Stimulated activated naive CD8-positive, alpha-beta T cell treated with anti-CD3 and anti-CD28 coated beads, Interleukin-15, Interleukin-2, amounts not matched to agents 100 U/mL and 50 U/mL, for 24 hours (primary cell): ENCODE results near the gene BASP1.
"Not testable (repeated sequence)": the region's sequence is repeated elsewhere in the genome, so short reads cannot be mapped to it uniquely, and the experiment has no call there.

Experiments used
- ATAC-seq: fragments of 150-1000 bp; cut with Tn5 transposase; one replicate; pipeline ENCODE4 v1.10.0; 2021
- DNase-seq: peaks from one replicate; pipeline ENCODE4 v3.0.0; 2021

Gene BASP1

DNA sequence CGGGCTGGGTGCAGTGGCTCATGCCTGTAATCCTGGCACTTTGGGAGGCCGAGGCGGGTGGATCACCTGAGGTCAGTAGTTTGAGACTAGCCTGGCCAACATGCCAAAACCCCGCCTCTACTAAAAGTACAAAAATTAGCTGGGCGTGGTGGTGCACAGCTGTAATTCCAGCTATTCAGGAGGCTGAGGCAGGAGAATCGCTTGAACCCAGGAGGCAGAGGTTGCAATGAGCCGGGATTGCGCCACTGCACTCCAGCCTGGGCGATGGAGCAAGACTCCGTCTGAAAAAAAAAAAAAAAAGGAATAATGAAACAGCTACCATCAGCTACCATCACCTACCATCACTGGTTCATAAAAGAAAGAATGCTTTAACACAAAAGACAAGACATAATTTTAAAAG is 25.9 kb upstream of the BASP1 start:
- not testable (repeated sequence) for DNase-seq, ATAC-seq

DNA sequence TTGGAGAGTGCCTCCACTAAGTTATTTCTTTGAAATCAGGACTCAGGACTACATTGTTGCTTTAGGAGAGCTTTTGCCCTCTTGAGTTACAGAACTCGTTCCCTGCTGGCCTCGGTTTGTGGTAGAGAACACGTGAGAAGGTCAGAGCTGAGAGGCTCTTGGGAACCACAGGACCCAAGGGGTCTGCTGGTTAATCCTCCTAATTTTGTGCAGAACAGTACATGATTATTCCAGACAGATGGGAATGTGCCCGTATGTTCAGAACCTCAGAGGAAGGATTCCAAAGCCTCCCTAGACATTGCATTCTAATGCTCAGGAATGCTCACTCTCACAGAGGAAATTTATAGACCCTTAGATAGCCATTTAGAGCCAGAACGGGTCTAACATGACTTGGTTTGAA is 25.2 kb upstream of the BASP1 start:
- no peak for DNase-seq
- ATAC-seq: no peak

DNA sequence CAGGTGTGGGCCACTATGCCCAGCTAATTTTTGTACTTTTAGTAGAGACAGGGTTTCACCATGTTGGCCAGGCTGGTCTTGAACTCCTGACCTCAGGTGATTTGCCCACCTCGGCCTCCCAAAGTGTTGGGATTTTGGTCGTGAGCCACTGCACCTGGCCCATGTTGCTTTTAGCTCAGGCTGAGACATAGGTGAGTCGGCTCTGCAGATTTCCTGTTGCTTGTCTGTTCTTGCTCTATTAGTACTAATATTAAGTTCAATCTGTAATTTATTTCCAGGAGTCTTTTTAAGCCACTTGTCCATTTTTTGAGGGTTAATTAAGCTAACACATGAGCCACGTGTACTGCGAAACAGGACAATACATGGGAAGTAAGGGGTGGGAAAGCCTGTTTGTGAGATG is 21.4 kb upstream of the BASP1 start:
- ATAC-seq (no peak), DNase-seq (no peak)

DNA sequence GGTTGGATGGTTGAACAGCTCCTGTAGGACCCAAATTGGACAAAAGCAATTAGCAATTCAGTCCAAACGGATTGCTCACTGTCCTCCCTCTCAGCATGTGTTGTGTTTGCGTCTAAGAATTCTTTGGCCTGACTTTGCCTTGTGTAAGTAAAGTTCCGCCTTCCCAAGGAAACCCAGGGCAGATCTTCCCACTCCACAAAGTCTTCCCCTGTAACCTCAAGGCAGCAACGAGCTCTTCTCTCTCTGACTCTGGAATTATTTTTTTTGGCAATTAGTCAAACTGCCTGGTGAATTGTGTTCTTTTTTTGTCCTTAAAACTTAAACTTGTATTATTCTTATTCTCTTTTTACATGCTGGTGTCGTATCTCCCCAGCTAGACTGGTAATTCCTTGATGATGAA is 20.7 kb upstream of the BASP1 start:
- no peak for ATAC-seq
- DNase-seq: no peak

DNA sequence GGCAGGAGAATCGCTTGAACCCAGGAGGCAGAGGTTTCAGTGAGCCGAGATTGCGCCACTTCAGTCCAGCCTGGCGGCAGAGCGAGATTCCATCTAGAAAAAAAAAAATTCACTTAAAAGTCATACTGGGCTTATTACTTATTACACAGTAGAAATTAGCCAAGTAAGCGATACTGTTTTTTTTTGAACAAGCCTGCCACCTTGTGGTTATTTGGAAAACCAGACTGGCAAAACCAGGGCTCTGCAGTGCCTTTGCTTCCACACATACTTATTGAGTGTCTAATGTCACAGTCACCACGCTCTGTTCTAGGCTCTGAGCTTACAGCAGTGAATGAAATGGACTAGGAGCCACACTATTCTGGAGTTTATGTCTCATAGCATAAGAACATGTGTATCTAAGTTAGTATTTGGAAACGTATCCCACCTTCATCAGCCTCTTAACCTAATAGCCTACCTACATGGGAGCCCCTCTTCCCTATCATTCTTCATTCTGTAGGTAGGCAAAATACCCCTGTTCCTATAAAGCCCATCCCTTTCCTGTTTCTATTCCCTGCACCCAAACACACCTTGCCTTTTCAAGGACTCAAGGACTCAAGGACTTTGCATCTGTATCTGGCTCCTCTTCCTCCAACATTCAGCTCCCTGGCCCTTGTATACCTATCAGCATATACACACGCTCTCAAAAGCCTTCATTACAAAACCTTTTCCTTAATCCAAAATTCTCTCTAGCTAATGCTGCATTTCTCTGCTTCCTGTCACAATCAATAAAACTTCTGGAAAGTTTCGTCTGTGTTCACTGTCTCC is 13.9 kb upstream of the BASP1 start:
- ATAC-seq: peak; percentile 36
- no peak for DNase-seq

DNA sequence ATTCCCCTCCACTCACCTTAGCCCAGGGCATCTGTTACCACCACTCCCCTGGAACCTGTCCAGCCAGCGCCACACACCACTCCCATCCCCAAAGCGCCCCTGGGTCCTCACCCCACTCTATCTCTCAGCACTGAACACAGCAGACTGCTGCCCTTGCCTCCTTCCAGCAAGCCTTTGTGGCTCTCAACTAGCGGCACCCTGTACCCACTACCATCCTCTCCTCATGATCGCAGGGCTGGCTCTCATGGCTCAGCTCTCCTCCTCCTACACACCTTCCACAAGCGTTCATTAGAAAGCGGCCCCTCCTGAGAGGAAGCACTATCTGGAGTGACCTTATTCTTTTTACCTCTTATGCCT is 13.3 kb upstream of the BASP1 start:
- ATAC-seq (no peak), DNase-seq (no peak)

DNA sequence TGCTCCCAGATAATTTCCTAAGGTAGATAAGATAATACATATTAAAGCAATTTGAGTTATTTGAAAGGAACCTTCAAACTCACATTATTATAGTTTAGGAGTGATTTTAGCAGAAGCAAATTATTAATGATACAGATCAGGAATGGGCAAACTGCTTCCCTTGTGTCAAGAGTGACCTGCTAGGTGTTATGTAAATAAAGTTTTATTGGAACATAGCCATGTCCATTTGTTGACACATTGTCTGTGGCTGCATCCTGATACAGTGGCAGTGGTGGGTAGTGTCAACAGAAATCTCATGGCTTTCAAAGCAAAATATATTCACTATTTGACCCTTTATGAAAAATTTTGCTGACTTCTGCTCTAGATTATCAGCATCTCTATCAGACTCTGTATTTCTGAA is 11.4 kb upstream of the BASP1 start:
- ATAC-seq: no peak
- no peak for DNase-seq

DNA sequence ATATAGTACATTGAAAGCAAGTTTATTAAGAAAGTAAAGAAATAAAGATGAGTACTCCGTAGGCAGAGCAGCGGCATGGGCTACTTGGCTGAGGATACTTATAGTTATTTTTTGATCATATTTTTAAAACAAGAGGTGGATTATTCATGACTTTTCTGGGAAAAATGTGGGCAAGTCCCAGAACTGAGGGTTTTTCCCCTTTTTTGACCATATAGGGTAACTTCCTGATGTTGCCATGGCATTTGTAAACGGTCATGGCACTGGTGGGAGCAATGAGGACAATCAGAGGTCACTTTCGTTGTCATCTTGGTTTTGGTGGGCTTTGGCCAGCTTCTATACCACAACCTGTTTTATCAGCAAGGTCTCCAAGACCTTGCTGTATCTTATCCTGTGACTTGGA is 5.2 kb upstream of the BASP1 start:
- DNase-seq: no peak
- no peak for ATAC-seq

DNA sequence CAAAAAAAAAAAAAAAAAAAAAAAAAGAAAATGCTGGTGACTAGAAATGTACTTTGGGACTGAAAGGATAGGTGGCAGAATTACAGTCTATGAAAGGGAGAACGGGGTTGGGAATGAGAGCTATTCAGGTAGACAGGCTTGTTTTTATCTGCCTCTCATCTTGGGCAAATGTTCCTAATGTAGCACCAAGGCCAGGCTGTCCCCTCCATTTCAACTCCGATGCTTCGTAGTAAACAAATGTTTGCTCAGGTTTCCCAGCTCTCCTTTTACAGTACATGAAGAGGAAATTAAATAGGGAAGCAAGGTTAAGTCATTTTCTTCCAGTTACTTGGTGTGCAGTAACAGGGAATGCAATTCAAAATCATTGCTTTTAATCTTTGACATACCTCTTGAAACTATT is 4.4 kb upstream of the BASP1 start:
- DNase-seq (no peak), ATAC-seq (no peak)

DNA sequence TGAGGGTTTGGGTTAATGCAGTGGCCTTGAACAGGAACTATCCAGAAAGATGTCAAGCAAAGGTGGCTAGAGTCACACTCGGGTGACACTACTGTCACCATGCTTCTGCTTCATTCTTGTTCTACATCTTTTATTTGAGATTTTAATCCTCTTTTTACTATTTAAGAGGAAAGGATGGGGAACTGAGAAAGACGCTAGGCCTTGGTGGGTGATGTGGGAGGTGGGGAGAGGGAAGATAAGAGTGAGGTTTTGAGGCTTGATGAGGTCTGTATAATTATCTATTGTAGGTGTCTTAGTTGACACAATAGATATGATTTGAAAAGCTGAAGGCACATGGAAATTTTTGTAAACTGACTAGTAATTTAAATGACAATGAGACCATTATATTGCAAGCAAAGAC is 3.5 kb upstream of the BASP1 start:
- ATAC-seq: no peak

DNA sequence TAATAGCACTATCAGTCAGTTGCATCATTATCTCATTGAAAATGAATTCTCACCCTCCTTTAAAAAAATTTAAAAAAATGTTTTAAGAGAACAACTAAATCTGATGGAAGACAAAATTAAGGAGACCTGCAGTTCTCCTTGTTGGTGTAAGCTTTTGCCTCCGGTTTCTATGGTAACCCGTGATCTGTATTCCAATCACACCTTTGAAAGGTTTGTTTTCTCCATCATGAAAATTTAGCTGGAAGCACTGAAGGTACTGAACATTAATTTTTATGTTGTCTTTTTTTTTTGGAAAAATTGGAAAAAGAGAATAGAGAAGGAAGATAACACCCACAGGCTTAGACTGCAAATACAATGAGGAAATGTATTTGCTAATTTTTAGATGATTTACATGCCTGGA is 2.5 kb upstream of the BASP1 start:
- DNase-seq (no peak), ATAC-seq (no peak)

More for the DNA sequence above, 3.5 kb upstream of the BASP1 start:
- no peak for DNase-seq

DNA sequence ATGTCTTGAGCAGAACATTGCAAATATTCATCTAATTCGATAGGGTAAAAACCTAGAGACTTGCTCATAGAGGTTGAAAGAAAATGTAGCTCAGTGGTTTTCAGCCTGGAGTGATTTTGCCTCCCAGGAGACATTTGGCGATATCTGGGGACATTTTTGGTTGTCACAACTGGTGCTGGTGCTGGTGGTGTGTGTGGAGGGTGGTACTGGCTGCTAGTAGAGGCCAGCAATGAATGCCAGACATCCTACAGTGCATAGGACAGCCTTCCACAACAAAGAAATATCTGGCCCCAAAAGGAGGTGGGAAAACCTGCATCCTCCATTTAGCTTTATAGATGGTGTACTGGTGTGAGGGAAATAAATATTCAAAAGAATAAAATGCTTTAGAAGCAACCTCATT is 2.1 kb upstream of the BASP1 start:
- DNase-seq (no peak), ATAC-seq (no peak)

DNA sequence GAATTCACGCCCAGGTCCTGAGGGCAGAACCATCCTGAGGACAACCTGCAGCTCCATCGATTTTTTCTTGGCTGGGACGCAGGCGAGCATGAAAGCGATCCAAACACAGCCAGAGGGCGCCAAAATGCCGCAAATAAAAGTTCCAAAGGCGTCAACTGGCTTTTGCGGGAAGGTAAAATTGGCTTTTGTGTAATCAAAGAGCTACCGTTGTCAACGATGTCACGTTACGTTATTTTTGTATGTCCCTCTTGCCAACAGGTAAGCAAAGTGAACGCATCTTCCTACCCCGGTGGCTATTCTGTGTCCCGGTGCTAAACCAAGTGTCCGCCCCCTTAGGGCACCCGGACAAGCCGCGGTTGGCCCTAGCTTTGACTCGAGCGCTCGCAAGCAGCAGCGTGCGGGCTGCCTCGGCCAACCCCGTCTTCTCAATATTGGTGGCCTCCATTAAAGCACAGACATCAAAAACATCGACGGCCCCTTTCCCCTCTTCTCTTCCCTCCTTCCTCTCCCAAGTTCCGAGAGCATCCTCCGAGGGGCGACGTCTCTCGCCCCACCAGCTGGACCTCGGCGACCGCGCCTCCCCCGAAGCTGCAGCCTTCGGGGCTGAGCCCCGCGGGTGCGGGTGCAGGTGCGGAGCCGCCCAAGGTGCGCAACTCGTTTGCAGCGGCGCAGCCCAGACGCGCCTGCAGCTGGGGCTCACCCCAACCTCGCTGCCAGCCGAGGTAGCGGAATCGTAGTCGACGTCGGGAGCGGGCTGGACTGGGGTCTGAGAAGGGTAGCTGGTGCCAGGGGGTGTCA is 1.1 kb upstream of the BASP1 start:
- ATAC-seq: peak; percentile 50

DNA sequence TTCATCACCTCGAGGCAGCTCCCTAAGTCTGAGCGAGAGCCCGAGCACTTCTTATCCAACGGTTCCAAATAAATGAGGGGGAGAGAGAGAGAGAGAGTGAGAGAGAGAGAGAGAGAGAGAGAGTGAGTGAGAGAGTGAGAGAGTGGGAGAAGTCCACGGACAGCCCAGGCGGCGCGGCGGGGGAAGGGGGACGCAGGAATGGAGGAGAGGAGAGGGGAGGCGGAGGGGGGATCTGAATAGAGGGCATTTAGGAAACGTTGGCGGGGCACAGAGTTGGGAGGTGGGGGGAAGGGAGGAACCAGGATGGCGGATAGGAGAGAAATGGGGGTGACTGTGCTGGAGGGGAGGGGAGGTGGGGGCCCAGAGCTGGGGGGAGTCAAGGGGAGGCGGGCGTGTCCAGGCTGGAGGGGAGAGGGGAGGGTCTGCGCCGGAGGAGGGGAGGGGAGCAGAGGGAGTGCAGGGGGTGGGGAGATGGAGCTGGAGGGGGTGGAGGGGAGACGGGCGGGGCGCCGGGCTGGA is 398 bp upstream of the BASP1 start:
- DNase-seq (peak; percentile 5), ATAC-seq (no peak)

More for the DNA sequence above, 1.1 kb upstream of the BASP1 start:
- peak; percentile 58 for DNase-seq

DNA sequence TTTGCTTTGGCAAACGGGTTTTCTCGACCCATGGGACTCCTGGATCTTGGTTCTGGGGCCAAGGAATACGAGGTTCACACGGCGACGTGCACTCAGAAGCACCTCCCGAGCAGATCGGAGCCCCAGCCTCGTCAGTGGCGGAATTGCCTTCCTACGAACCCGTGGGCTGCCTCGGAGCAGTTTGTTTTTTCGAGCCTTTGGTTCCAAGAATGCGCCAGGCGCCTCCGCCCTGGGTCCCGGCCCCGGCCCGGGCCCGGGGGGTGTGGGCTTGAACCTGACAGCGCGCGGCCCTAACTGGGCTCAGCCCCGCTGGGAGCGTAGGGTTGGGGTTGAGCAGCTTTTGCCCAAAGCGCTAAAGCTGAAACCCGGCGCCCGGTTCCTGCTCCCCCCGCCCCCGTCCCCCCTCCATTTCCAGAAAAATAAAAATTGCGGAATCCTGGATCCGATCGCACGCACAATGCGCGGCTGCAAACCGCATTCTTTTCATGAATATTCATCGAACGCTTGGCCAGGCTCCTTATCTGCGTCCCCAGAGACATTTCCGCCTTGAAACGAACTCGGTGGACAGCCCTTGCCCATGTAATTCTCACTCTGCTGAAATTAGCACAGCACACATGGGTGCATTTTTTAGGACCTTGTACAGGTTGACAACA is 1.0 kb downstream of the BASP1 start:
- ATAC-seq: no peak
- DNase-seq: peak; percentile 9

DNA sequence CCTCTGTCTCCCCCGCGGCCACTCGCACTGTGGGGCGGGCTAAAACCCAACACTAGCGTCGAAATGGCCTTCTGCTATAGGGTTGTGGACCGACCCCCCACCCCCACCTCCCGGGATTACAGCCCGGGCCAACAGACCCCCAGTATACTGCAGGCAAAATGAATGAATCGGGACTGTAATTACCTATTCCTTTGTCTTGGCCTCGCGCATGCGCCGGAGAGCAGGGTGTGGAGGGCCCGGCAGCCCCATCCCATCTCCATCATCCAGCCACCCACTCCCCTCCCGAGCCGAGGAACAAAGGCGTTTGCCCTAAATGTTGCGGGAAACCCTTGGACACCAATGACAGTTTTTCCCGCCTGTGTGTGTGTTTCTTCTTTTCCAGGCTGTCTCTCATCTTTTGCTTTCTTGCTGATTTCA is 1.6 kb downstream of the BASP1 start:
- DNase-seq: no peak
- ATAC-seq: no peak

DNA sequence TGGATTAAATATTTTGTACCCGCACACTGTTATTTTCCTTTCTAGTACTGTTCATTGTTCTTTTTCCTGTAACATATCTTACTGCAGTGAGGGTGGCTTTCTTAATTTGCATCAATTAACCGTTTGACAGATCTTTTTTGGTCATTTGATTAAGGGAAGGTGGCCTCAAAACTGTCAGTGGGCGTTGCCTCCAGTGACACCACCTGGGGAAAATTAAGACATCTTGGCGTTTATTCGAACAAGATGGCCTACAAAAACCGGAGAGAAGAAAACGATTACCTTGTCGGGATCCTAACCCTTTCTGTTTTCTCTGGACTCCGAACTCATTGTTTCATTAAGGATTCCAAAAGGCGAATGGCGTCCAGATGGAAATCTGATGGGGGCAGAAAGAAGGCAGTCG is 2.0 kb downstream of the BASP1 start:
- ATAC-seq: no peak
- no peak for DNase-seq

DNA sequence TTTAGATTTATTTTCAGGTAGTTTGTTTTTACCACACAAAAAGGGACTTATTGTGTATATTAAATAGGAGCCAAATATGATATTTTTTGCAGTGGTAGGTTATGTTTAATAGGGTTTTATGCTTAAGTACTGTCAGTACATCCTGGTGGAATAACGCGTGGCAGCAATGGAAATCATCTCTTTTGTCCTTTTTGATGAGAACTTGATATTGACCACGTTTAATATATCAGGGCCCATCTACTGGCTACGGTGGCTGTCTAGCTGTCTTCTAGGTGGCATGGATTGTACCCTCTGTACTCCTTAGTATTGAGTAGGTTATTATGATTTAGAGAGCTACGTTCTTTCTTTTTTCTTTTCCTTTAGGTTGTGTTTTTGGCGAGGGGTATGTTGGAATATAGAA is 2.6 kb downstream of the BASP1 start:
- no peak for ATAC-seq
- no peak for DNase-seq

DNA sequence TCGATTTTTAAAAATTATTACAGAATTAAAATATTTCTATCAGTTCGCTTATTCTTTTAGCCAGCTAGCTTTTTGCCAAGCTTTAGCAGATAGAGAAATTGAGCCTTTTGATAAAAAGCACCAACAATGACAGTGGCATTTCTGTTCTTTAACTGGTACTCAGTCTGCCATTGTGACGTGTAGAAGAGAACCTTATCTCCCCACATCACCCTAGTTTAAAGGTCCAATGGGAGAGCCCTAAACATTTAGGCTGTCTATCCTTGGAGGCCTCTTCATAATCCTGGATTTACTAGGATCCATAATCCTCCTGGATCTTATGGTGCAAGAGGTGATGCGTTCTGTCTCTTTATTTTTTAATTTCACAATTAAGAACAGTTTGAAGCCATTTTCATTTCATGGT is 3.0 kb downstream of the BASP1 start:
- ATAC-seq (no peak), DNase-seq (no peak)

DNA sequence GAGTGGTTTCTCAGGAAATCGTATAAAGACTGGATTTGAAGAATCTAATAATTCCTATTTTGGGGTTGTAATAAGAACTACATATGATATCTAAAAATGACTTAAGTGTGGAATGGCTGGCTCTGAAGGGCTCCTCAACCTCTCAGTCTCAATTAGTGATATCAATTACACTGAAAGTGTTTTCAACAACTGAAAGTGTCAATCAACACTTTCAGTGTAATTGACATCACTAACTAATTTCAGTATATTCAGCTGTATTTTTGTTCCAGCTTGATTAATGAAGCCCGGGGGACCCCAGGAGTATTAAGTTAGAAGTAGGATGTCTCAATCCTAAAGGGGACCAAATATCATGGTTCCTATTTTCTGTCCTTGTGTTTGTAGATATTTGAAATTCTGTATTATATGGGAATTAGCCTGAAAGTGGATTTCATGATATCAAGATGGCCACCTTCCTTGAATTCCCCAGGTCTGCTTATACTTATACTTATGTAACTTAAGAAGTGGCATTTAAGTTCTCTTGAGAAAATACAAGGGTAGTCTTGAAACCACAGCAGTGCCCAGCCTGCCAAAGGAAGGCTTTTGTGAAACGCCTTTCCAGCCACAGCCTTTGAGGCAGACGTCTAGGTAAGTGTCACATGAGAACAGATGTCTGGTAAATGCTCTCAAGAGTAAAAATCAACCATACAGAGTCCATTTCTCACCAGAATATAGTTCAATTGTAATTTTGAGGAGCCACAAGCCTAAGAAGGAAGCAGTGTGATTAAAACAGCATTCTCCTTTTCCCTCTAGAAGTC is 4.6 kb downstream of the BASP1 start:
- no peak for DNase-seq
- no peak for ATAC-seq

DNA sequence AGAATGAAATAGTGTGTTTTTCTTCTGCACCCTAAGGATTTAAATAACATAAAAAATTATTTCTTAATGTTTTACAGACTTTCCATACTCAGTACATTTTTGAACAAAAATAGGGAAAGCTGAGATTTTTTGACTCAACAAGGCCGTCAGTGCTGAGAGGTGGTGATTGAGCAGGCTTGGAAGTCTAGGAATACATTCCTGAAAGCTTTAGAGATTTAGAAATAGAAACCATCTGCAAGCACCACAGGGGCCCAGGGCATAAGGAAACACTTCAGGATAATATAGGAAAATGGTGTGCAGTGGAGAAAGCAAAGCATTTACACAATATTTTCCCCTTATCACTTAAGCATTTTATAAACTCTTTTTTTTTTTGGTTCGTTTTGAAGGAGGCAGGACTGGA is 5.2 kb downstream of the BASP1 start:
- ATAC-seq: no peak
- DNase-seq: no peak
